Astrocyte (in vitro differentiated cells and primary cell): ENCODE measurements around the gene FNDC3B. TPM values are rescaled to one million over a fixed set of nuclear protein-coding genes. Genes with fewer than 3 reads are reported as not detected.

Experiments
- DNase-seq: peaks from one replicate; pipeline ENCODE4 v3.0.0-alpha.2; 2010; ENCODE audit warnings: low read depth
- FAIRE-seq: peaks from 2 replicates; lab custom pipeline; 2011; peaks lifted over from hg19 to GRCh38; lab: Jason Lieb, UNC
- H2AFZ ChIP-seq: 2 replicates; pipeline ENCODE4 v1.6.0; 2012; ENCODE audit warnings: low read depth, low read length, inconsistent platforms
- H3K27ac ChIP-seq: 2 replicates; pipeline ENCODE4 v1.5.1; 2011; ENCODE audit warnings: low read depth, low read length, inconsistent platforms
- H3K27me3 ChIP-seq: 2 replicates; pipeline ENCODE4 v1.6.0; 2011; ENCODE audit warnings: low read length, inconsistent platforms; ENCODE audit not compliant: insufficient read depth
- H3K36me3 ChIP-seq: 2 replicates; pipeline ENCODE4 v1.5.1; 2011; ENCODE audit warnings: low read length, inconsistent platforms; ENCODE audit not compliant: insufficient read depth
- H3K4me1 ChIP-seq: 2 replicates; pipeline ENCODE4 v1.5.1; 2011; ENCODE audit warnings: low read length, inconsistent platforms; ENCODE audit not compliant: insufficient read depth
- H3K4me2 ChIP-seq: 2 replicates; pipeline ENCODE4 v1.6.0; 2012; ENCODE audit warnings: low read length, inconsistent platforms
- H3K4me3 ChIP-seq: 2 replicates; pipeline ENCODE4 v1.5.1; 2011; ENCODE audit warnings: low read depth, mild to moderate bottlenecking, low read length, inconsistent platforms; ENCODE audit not compliant: insufficient read depth
- H3K79me2 ChIP-seq: 2 replicates; pipeline ENCODE4 v1.6.0; 2012; ENCODE audit warnings: mild to moderate bottlenecking, low read length, inconsistent platforms; ENCODE audit not compliant: insufficient read depth
- H3K9ac ChIP-seq: 2 replicates; pipeline ENCODE4 v1.6.0; 2012; ENCODE audit warnings: mild to moderate bottlenecking, low read length, inconsistent platforms
- H3K9me3 ChIP-seq: 2 replicates; pipeline ENCODE4 v1.5.1; 2012; ENCODE audit warnings: low read depth, mild to moderate bottlenecking, low read length, inconsistent platforms; ENCODE audit not compliant: insufficient read depth
- H4K20me1 ChIP-seq: 2 replicates; pipeline ENCODE4 v1.6.0; 2012; ENCODE audit warnings: low read length, inconsistent platforms; ENCODE audit not compliant: insufficient read depth
- H3K27ac Mint-ChIP-seq: one replicate; pipeline ENCODE4 v1.8.0; 2021; ENCODE audit warnings: mild to moderate bottlenecking, mixed read lengths; ENCODE audit not compliant: unreplicated experiment
- H3K27me3 Mint-ChIP-seq: one replicate; pipeline ENCODE4 v1.8.0; 2021; ENCODE audit warnings: low read depth, mixed read lengths; ENCODE audit not compliant: unreplicated experiment
- H3K36me3 Mint-ChIP-seq: one replicate; pipeline ENCODE4 v1.8.0; 2021; ENCODE audit warnings: low read depth, mixed read lengths; ENCODE audit not compliant: unreplicated experiment
- H3K4me1 Mint-ChIP-seq: one replicate; pipeline ENCODE4 v1.8.0; 2021; ENCODE audit warnings: low read depth, mixed read lengths; ENCODE audit not compliant: unreplicated experiment
- H3K4me3 Mint-ChIP-seq: one replicate; pipeline ENCODE4 v1.8.0; 2021; ENCODE audit warnings: mild to moderate bottlenecking, moderate library complexity, mixed read lengths; ENCODE audit not compliant: unreplicated experiment
- H3K9me3 Mint-ChIP-seq: one replicate; pipeline ENCODE4 v1.8.0; 2021; ENCODE audit warnings: mild to moderate bottlenecking, mixed read lengths; ENCODE audit not compliant: unreplicated experiment
- EZH2 ChIP-seq: IDR thresholded peaks from 2 replicates; pipeline ENCODE4 v1.6.1; 2012; ENCODE audit warnings: mild to moderate bottlenecking, low read length, inconsistent platforms; ENCODE audit not compliant: insufficient read depth
- total RNA-seq: library from RNA; stranded (reverse); gene quantifications from 2 replicates; pipeline ENCODE4 v1.2.1, GENCODE V29; 2021
- TF ChIP-seq, protein P1 (sequence below): IDR thresholded peaks from 2 replicates; pipeline ENCODE4 v1.5.1; 2011; ENCODE audit warnings: low read depth, mild to moderate bottlenecking, inconsistent platforms, low read length, moderate library complexity; ENCODE audit not compliant: insufficient read depth

The FNDC3B gene
- total RNA-seq, 1 donor from 2014 or later: 327 TPM

DNA sequence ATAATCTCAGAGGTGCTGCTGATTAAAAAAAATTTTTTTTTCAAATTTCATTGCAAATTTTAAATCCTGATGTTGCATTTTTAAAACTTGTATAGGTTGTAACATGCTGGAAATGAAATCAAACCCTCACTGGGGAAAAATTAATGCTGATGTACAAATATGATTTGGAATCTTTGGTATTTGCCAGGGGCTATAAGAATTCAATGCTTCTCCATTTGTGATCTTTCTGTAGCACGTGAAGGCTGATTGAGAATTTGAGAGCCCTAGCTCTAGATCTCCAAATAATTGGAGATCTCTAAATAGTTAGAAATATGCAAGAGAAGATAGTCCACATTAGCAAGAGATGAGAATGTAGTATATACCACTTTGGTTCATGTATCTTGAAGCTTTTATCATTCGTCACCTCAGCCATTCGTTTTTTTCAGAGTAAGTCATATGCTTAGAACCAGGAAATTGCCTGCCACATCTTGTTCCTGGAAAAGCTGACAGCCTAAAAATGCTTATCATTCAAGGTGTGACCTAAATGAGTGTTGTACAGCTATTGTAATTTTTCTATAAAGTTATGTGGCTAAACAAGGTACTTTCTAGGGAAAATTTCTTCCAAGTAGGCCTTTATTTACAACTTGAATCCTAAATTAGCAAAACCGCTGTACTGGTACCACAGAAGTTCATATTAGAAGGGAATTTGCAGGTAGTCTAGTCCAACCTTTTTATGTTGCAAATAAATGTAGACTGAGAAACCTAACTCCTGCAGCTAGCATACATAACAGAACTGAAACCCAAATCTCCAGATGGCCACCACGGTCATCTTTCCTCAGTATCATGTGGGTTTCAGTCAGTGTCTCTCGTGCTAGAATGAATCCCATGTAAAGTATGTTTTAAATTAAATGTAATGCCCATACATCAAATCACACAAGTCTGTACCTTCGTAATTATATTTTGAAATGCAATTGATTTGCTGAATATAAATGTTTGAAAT, 48.5 kb downstream of the FNDC3B start:
- H3K27me3 Mint-ChIP-seq: no peaks in the 10 kb centered on the region
- H3K27ac Mint-ChIP-seq: peak overlapping the region; percentile 95
- H4K20me1 ChIP-seq: peaks cover 93% of the 10 kb centered on the region
- FAIRE-seq: peak; percentile 17
- H3K27ac ChIP-seq: peak overlapping the region; percentile 6
- no peak overlapping the region for H3K4me3 Mint-ChIP-seq
- H3K4me3 ChIP-seq: no peak overlapping the region
- peak overlapping the region; percentile 8 for H3K4me2 ChIP-seq
- H3K36me3 ChIP-seq: peaks cover 7% of the 10 kb centered on the region
- peaks cover 18% of the 10 kb centered on the region for H3K36me3 Mint-ChIP-seq
- DNase-seq: no peak
- TF ChIP-seq EZH2: no peak
- TF ChIP-seq, protein P1, sequence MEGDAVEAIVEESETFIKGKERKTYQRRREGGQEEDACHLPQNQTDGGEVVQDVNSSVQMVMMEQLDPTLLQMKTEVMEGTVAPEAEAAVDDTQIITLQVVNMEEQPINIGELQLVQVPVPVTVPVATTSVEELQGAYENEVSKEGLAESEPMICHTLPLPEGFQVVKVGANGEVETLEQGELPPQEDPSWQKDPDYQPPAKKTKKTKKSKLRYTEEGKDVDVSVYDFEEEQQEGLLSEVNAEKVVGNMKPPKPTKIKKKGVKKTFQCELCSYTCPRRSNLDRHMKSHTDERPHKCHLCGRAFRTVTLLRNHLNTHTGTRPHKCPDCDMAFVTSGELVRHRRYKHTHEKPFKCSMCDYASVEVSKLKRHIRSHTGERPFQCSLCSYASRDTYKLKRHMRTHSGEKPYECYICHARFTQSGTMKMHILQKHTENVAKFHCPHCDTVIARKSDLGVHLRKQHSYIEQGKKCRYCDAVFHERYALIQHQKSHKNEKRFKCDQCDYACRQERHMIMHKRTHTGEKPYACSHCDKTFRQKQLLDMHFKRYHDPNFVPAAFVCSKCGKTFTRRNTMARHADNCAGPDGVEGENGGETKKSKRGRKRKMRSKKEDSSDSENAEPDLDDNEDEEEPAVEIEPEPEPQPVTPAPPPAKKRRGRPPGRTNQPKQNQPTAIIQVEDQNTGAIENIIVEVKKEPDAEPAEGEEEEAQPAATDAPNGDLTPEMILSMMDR: no peak
- H3K79me2 ChIP-seq: peaks cover 100% of the 10 kb centered on the region
- no peak overlapping the region for H2AFZ ChIP-seq
- H3K4me1 Mint-ChIP-seq: peaks cover 76% of the 10 kb centered on the region
- H3K9me3 Mint-ChIP-seq: no peaks in the 10 kb centered on the region
- H3K4me1 ChIP-seq: peaks cover 44% of the 10 kb centered on the region
- H3K27me3 ChIP-seq: no peaks in the 10 kb centered on the region
- no peak overlapping the region for H3K9ac ChIP-seq
- H3K9me3 ChIP-seq: no peaks in the 10 kb centered on the region

DNA sequence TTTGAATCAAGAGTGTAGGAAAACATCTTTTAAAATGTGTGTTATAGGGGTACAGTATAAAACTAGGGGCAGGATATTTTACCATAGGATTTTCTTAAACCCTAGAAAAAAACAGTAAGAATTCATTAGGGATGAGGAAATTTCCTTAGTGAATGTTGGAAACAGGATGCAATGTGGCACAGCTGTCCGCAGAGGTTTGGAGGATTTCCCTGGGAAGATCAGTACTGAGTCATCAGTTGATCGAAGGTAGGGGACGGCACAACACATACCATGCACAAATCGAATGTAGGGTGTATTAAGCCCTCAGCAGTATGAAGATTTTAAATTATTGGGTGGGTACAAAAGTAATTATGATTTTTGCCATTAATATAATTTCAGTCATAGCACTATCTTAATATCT, 49.9 kb downstream of the FNDC3B start:
- H4K20me1 ChIP-seq: peaks cover 91% of the 10 kb centered on the region
- H3K9me3 ChIP-seq: no peaks in the 10 kb centered on the region
- H3K4me2 ChIP-seq: no peak overlapping the region
- no peak overlapping the region for H3K27ac ChIP-seq
- Mint-ChIP-seq H3K4me1 (peaks cover 67% of the 10 kb centered on the region), H3K27ac (peak overlapping the region; percentile 77), H3K36me3 (peaks cover 12% of the 10 kb centered on the region), H3K4me3 (no peak overlapping the region), H3K9me3 (no peaks in the 10 kb centered on the region), H3K27me3 (no peaks in the 10 kb centered on the region)
- FAIRE-seq (no peak), DNase-seq (no peak)
- H3K27me3 ChIP-seq: no peaks in the 10 kb centered on the region
- H2AFZ ChIP-seq: no peak overlapping the region
- peaks cover 95% of the 10 kb centered on the region for H3K79me2 ChIP-seq
- TF ChIP-seq, protein P1: no peak
- TF ChIP-seq EZH2: no peak
- peaks cover 41% of the 10 kb centered on the region for H3K4me1 ChIP-seq
- no peak overlapping the region for H3K4me3 ChIP-seq
- H3K9ac ChIP-seq: no peak overlapping the region
- no peaks in the 10 kb centered on the region for H3K36me3 ChIP-seq
